IMR-90 (cell line): ENCODE results near the gene RYR2. TPM values are rescaled to one million over a fixed set of nuclear protein-coding genes. Genes with fewer than 3 reads are reported as not detected.

Experiments used
- ATAC-seq: fragments of 200-7000 bp; cut with Tn5 transposase; 2 replicates; pipeline ENCODE4 v1.9.1; 2020; ENCODE audit warnings: low read depth, mild to moderate bottlenecking, moderate library complexity
- BruUV-seq: library from RNA; stranded (reverse); fragments of 400-500 nt; replicated peaks from 2 replicates; lab custom pipeline; 2021; lab: Mats Ljungman, UMichigan
- CTCF ChIA-PET: fragments of 300-600 bp; formaldehyde crosslinking; extraction: SDS; loops from one replicate; lab custom pipeline; 2021; ENCODE audit warnings: antibody characterized with exemption; lab: Yijun Ruan, JAX
- POLR2A ChIA-PET: fragments of 300-600 bp; sonication (Branson Sonifier 250); formaldehyde crosslinking; loops from one replicate; lab custom pipeline; 2022; ENCODE audit warnings: antibody characterized with exemption; ENCODE audit not compliant: unreplicated experiment; lab: Charles Lee
- DNase-seq: peaks from one replicate; pipeline ENCODE4 v3.0.0; 2013
- H2AFZ ChIP-seq: replicated peaks from 2 replicates; pipeline ENCODE3; 2013; ENCODE audit warnings: low read length, mild to moderate bottlenecking; ENCODE audit not compliant: poor library complexity
- H2AK5ac ChIP-seq: 2 replicates; pipeline ENCODE4 v1.6.1; 2013; ENCODE audit warnings: low read depth, low read length, inconsistent platforms
- H2AK9ac ChIP-seq: replicated peaks from 2 replicates; pipeline ENCODE3; 2013; ENCODE audit warnings: mild to moderate bottlenecking, low read depth, low read length, moderate library complexity; ENCODE audit not compliant: poor library complexity
- H2BK120ac ChIP-seq: 2 replicates; pipeline ENCODE4 v1.6.1; 2013; ENCODE audit warnings: low read depth, low read length, inconsistent platforms
- H2BK15ac ChIP-seq: 3 replicates; pipeline ENCODE4 v1.6.1; 2013; ENCODE audit warnings: low read depth, low read length, inconsistent platforms
- H2BK20ac ChIP-seq: 2 replicates; pipeline ENCODE4 v1.6.1; 2013; ENCODE audit warnings: low read depth, mild to moderate bottlenecking, inconsistent platforms, low read length, moderate library complexity
- H2BK5ac ChIP-seq: 2 replicates; pipeline ENCODE4 v1.6.1; 2013; ENCODE audit warnings: mild to moderate bottlenecking, low read depth, low read length, inconsistent platforms; ENCODE audit not compliant: poor library complexity, severe bottlenecking
- H3K14ac ChIP-seq: replicated peaks from 2 replicates; pipeline ENCODE4 v1.6.1; 2013; ENCODE audit warnings: low read depth, low read length, inconsistent platforms
- H3K18ac ChIP-seq: 2 replicates; pipeline ENCODE4 v1.6.1; 2013; ENCODE audit warnings: low read depth, low read length, control low read depth
- H3K23ac ChIP-seq: 2 replicates; pipeline ENCODE4 v1.6.1; 2013; ENCODE audit warnings: low read depth, low read length, inconsistent platforms
- H3K27ac ChIP-seq: 2 replicates; pipeline ENCODE4 v1.5.1; 2013; ENCODE audit warnings: mild to moderate bottlenecking, control low read depth, low read length; ENCODE audit not compliant: insufficient read depth
- H3K27me3 ChIP-seq: 2 replicates; pipeline ENCODE4 v1.6.1; 2013; ENCODE audit warnings: low read length; ENCODE audit not compliant: control insufficient read depth, insufficient read depth
- H3K36me3 ChIP-seq: 2 replicates; pipeline ENCODE4 v1.6.1; 2013; ENCODE audit warnings: low read length, mixed read lengths; ENCODE audit not compliant: control insufficient read depth, insufficient read depth
- H3K4ac ChIP-seq: 2 replicates; pipeline ENCODE4 v1.6.1; 2013; ENCODE audit warnings: low read depth, low read length, inconsistent platforms
- H3K4me1 ChIP-seq: 2 replicates; pipeline ENCODE4 v1.6.1; 2013; ENCODE audit warnings: low read length, mixed read lengths; ENCODE audit not compliant: control insufficient read depth, insufficient read depth
- H3K4me2 ChIP-seq: 2 replicates; pipeline ENCODE4 v1.6.1; 2013; ENCODE audit warnings: low read depth, mild to moderate bottlenecking, control low read depth, low read length, moderate library complexity
- H3K4me3 ChIP-seq: 2 replicates; pipeline ENCODE4 v1.5.1; 2013; ENCODE audit warnings: low read depth, mild to moderate bottlenecking, control low read depth, low read length, moderate library complexity; ENCODE audit not compliant: insufficient read depth
- H3K56ac ChIP-seq: 2 replicates; pipeline ENCODE4 v1.6.1; 2013; ENCODE audit warnings: low read length, inconsistent platforms; ENCODE audit not compliant: insufficient read depth; ENCODE audit errors: extremely low read depth
- H3K79me1 ChIP-seq, 2 experiments: 2 replicates each; pipeline ENCODE4 v1.6.1; 2013; ENCODE audit warnings: low read length in 2 of 2, inconsistent platforms in 1 of 2, low read depth in 1 of 2
- H3K9ac ChIP-seq: 2 replicates; pipeline ENCODE4 v1.6.1; 2013; ENCODE audit warnings: low read depth, low read length, control low read depth
- H3K9me1 ChIP-seq: 2 replicates; pipeline ENCODE4 v1.6.1; 2013; ENCODE audit warnings: low read length, inconsistent platforms; ENCODE audit not compliant: insufficient read depth
- H3K9me3 ChIP-seq: 2 replicates; pipeline ENCODE4 v1.6.1; 2013; ENCODE audit warnings: low read length; ENCODE audit not compliant: control insufficient read depth, insufficient read depth
- H4K20me1 ChIP-seq: 2 replicates; pipeline ENCODE4 v1.6.1; 2013; ENCODE audit warnings: low read length, inconsistent platforms; ENCODE audit not compliant: insufficient read depth
- H4K5ac ChIP-seq: 2 replicates; pipeline ENCODE4 v1.6.1; 2013; ENCODE audit warnings: mild to moderate bottlenecking, low read depth, low read length, control low read depth
- H4K8ac ChIP-seq, 2 experiments: 2 replicates each; pipeline ENCODE4 v1.6.1; 2013; ENCODE audit warnings: low read depth in 2 of 2, low read length in 2 of 2, control low read depth in 1 of 2, inconsistent platforms in 1 of 2
- H4K91ac ChIP-seq: 2 replicates; pipeline ENCODE4 v1.6.1; 2013; ENCODE audit warnings: low read depth, low read length, inconsistent platforms; ENCODE audit not compliant: insufficient read depth
- CEBPB ChIP-seq: IDR thresholded peaks from 2 replicates; pipeline ENCODE4 v1.6.1; 2012; ENCODE audit warnings: low read depth, low read length, improper control_type of control experiment
- CHD1 ChIP-seq: IDR thresholded peaks from 2 replicates; pipeline ENCODE4 v1.6.1; 2012; ENCODE audit warnings: low read depth, low read length, improper control_type of control experiment
- ELK1 ChIP-seq: fragments of 150-350 bp; IDR thresholded peaks from 2 replicates; pipeline ENCODE4 v1.6.1; 2016; ENCODE audit warnings: low read depth, mild to moderate bottlenecking, low read length, moderate library complexity, borderline replicate concordance
- MAFK ChIP-seq: IDR thresholded peaks from 2 replicates; pipeline ENCODE4 v1.6.1; 2012; ENCODE audit warnings: low read depth, low read length, improper control_type of control experiment
- MAZ ChIP-seq: IDR thresholded peaks from 2 replicates; pipeline ENCODE4 v1.6.1; 2012; ENCODE audit warnings: low read depth, mild to moderate bottlenecking, low read length, improper control_type of control experiment, moderate library complexity, borderline replicate concordance
- MXI1 ChIP-seq: IDR thresholded peaks from 2 replicates; pipeline ENCODE4 v1.6.1; 2012; ENCODE audit warnings: low read depth, mild to moderate bottlenecking, low read length, moderate library complexity, borderline replicate concordance
- NFE2L2 ChIP-seq: fragments of 150-350 bp; IDR thresholded peaks from 2 replicates; pipeline ENCODE4 v1.6.1; 2016; ENCODE audit warnings: low read depth, mild to moderate bottlenecking, low read length
- POLR2A ChIP-seq: IDR thresholded peaks from 2 replicates; pipeline ENCODE4 v1.6.1; 2012; ENCODE audit warnings: mild to moderate bottlenecking, low read depth, low read length
- RAD21 ChIP-seq: IDR thresholded peaks from 2 replicates; pipeline ENCODE4 v1.6.1; 2012; ENCODE audit warnings: low read length, improper control_type of control experiment
- RFX5 ChIP-seq: IDR thresholded peaks from 2 replicates; pipeline ENCODE4 v1.8.0; 2012; ENCODE audit warnings: low read depth, mild to moderate bottlenecking, low read length, moderate library complexity
- SMC3 ChIP-seq: fragments of 150-350 bp; IDR thresholded peaks from 2 replicates; pipeline ENCODE4 v1.6.1; 2016; ENCODE audit warnings: low read depth, mild to moderate bottlenecking, antibody characterized with exemption, low read length, moderate library complexity
- USF2 ChIP-seq: fragments of 150-350 bp; IDR thresholded peaks from 2 replicates; pipeline ENCODE4 v1.6.1; 2017; ENCODE audit warnings: mild to moderate bottlenecking, antibody characterized with exemption, low read length, low read depth
- WGBS, 2 experiments: methylation state at CpG; one replicate each; pipeline versions ENCODE4 v1.1.5 to v1.1.7; 2013; ENCODE audit warnings: missing lambda C conversion rate in 2 of 2; ENCODE audit not compliant: insufficient read length in 1 of 2; ENCODE audit errors: extremely low coverage in 2 of 2; 5-methylcytosine and 5-hydroxymethylcytosine counted together
- dilution Hi-C: fragments of 300-500 bp; cut with HindIII; formaldehyde crosslinking; loops from one replicate; pipeline ENCODE4 v1.14.3; 2018; ENCODE audit warnings: low sequenced_read_pairs; ENCODE audit not compliant: unreplicated experiment
- in situ Hi-C: fragments of 300-500 bp; cut with MboI; formaldehyde crosslinking; loops from 3 replicates; pipeline ENCODE4 v1.14.3; 2019; ENCODE audit warnings: low sequenced_read_pairs, inconsistent platforms, mixed read lengths
- intact Hi-C: fragments of 100-400 bp; cut with micrococcal nuclease; formaldehyde crosslinking; loops from 2 replicates; pipeline ENCODE4 v1.10.0; 2022
- polyA plus RNA-seq, 3 experiments: library from polyadenylated mRNA; depleted of rRNA; stranded (reverse); fragments of >200 nt; gene quantifications; 2 replicates each; pipeline ENCODE4 v1.2.3, GENCODE V29; 2012; ENCODE audit warnings: low replicate concordance in 1 of 3
- total RNA-seq: library from RNA; depleted of rRNA; stranded (reverse); fragments of >200 nt; gene quantifications from 2 replicates; pipeline ENCODE4 v1.2.3, GENCODE V29; 2012

Gene RYR2
- total and polyA plus RNA-seq, 2 of the 4 experiments (the other 2 are of a cell fraction): not detected

GRCh38 chr1:237171454-237172117 is 129.6 kb downstream of the RYR2 start:
- no peak overlapping the region for H4K5ac ChIP-seq
- H3K4me2 ChIP-seq: no peak overlapping the region
- in situ Hi-C loops: no loop called here
- H4K8ac ChIP-seq: no peak overlapping the region
- no peak overlapping the region for H3K56ac ChIP-seq
- H3K4me1 ChIP-seq: no peaks in the 10 kb centered on the region
- no peak overlapping the region for H3K9ac ChIP-seq
- no peak overlapping the region for H4K91ac ChIP-seq
- no peak overlapping the region for H3K27ac ChIP-seq
- ChIA-PET POLR2A (no interaction called here), CTCF (no interaction called here)
- H2BK15ac ChIP-seq: no peak overlapping the region
- no peaks in the 10 kb centered on the region for H3K9me1 ChIP-seq
- DNase-seq (no peak), ATAC-seq (no peak)
- H2BK5ac ChIP-seq: no peak overlapping the region
- H3K36me3 ChIP-seq: no peaks in the 10 kb centered on the region
- no peak overlapping the region for H3K4me3 ChIP-seq
- WGBS, 2 experiments: no CpG with 5 or more reads among the region's 7 CpGs
- H2AK9ac ChIP-seq: no peak overlapping the region
- H2AK5ac ChIP-seq: no peak overlapping the region
- no TSS peak for BruUV-seq
- H2AFZ ChIP-seq: no peak overlapping the region
- no peak overlapping the region for H3K14ac ChIP-seq
- no peak for TF ChIP-seq ELK1
- TF ChIP-seq MXI1: no peak
- no peak for TF ChIP-seq USF2
- TF ChIP-seq NFE2L2: no peak
- TF ChIP-seq RAD21: no peak
- TF ChIP-seq CHD1: no peak
- TF ChIP-seq MAFK: no peak
- TF ChIP-seq CEBPB: no peak
- TF ChIP-seq MAZ: no peak
- no peak for TF ChIP-seq RFX5
- no peak for TF ChIP-seq POLR2A
- TF ChIP-seq SMC3: no peak
- intact Hi-C loops: no loop called here
- no peak overlapping the region for H3K18ac ChIP-seq
- H2BK20ac ChIP-seq: no peak overlapping the region
- H2BK120ac ChIP-seq: no peak overlapping the region
- dilution Hi-C loops: no loop called here
- H3K4ac ChIP-seq: no peak overlapping the region
- no peak overlapping the region for H3K23ac ChIP-seq
- no peaks in the 10 kb centered on the region for H3K79me1 ChIP-seq
- no peaks in the 10 kb centered on the region for H3K27me3 ChIP-seq
- H4K20me1 ChIP-seq: no peaks in the 10 kb centered on the region
- H3K9me3 ChIP-seq: peaks cover 4% of the 10 kb centered on the region
